ENCODE results near the gene CC2D2B.
"Not testable (repeated sequence)": the region's sequence is repeated elsewhere in the genome, so short reads cannot be mapped to it uniquely, and the experiment has no call there.

The CC2D2B gene

DNA sequence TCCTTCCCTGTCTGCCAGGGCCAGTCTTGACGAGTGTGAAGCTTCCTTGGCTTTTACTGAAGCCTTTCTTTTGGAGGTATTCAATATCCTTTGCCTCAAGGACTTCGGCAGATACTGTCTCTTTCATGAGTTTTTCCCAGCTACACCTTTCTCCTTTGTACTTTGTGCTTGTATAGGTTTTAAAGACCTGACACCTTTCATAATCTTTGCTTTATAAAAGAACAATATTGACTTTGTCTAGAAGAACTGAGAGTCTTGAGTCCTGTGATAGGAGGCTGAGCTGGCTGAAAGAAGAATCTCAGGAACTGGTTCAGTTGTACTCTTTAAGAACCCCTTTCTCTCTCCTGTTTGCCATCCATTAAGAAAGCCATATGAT is 41.3 kb upstream of the CC2D2B start:
- TF ChIP-seq, protein P1, sequence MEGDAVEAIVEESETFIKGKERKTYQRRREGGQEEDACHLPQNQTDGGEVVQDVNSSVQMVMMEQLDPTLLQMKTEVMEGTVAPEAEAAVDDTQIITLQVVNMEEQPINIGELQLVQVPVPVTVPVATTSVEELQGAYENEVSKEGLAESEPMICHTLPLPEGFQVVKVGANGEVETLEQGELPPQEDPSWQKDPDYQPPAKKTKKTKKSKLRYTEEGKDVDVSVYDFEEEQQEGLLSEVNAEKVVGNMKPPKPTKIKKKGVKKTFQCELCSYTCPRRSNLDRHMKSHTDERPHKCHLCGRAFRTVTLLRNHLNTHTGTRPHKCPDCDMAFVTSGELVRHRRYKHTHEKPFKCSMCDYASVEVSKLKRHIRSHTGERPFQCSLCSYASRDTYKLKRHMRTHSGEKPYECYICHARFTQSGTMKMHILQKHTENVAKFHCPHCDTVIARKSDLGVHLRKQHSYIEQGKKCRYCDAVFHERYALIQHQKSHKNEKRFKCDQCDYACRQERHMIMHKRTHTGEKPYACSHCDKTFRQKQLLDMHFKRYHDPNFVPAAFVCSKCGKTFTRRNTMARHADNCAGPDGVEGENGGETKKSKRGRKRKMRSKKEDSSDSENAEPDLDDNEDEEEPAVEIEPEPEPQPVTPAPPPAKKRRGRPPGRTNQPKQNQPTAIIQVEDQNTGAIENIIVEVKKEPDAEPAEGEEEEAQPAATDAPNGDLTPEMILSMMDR (IDR thresholded peaks at IDR 0.05), result no peak
- DNase-seq (ENCODE audit: low spot score), result no peak
- no peak overlapping the region for H3K27ac ChIP-seq
- no peak overlapping the region for H3K4me3 ChIP-seq

DNA sequence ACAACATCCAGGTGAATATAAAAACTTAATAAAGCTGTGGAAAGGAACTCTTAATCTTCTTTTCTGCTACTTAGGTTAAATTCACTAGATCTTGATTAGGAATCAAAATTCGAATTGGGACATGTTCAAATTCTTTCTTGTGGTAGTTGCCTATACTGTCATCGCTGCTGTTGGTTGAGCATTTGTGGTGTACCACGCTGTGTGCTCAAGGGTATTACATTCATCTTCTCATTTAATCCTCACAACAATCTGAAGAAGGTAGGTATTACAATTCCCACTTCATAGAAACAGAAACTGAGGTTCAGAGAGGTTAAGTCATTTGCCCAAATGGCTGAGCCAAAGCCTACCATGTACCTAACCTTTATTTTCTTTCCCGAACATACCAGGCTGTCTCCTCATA is 39.9 kb upstream of the CC2D2B start:
- no peak overlapping the region for H3K4me3 ChIP-seq
- no peak for DNase-seq (ENCODE audit: low spot score)
- TF ChIP-seq, protein P1 (IDR thresholded peaks at IDR 0.05), result no peak
- H3K27ac ChIP-seq, result no peak overlapping the region

DNA sequence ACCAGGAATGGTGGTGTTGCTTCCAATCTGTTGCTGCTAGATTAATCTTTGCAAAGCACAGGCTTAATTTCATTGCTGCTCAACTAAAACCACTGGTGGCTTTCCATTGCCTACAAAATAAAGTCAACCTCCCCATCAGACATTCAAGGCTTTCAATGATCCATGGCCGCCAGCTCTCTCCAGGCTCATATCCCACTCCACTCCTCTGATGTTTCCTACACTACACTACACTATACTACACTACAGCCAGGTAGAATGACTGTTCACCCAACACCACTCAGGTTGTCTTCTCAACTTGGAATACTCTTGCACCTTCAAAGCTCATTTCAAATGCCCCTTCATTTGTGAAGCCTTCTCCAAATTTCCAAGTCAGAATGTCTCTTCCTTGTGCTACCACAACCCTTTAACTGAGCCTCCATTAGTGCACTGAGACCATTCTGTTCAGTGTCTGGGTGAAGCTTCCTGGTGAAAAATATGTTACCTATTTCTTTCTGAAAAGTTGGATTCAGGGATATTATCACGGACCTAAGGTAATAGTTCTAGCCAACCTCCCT is 35.5 kb upstream of the CC2D2B start:
- TF ChIP-seq, protein P1 (IDR thresholded peaks at IDR 0.05), result no peak
- Histone ChIP-seq H3K4me3 (no peak overlapping the region), H3K27ac (no peak overlapping the region)
- no peak for DNase-seq (ENCODE audit: low spot score)

DNA sequence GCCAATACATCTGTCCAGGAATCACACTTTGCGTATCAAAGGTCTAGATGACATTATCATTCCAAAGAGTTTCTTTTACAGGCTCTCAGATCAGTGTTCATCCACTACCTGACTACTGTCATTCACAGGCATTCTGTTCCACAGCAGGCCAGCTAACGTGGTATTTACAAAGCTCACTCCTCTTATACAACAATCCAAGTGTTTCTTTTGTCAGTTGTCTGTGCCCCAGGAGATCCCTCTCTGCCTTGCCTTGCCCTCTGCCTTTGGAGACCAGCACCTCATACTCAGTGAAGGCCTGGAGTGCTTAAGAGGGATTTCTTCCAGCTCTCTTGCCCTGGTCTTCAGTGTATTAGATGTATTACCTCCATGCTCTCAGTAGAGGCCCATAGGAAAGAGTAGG is 34.6 kb upstream of the CC2D2B start:
- TF ChIP-seq, protein P1 (IDR thresholded peaks at IDR 0.05), result no peak
- H3K27ac ChIP-seq, result no peak overlapping the region
- DNase-seq (ENCODE audit: low spot score), result no peak
- H3K4me3 ChIP-seq, result no peak overlapping the region

DNA sequence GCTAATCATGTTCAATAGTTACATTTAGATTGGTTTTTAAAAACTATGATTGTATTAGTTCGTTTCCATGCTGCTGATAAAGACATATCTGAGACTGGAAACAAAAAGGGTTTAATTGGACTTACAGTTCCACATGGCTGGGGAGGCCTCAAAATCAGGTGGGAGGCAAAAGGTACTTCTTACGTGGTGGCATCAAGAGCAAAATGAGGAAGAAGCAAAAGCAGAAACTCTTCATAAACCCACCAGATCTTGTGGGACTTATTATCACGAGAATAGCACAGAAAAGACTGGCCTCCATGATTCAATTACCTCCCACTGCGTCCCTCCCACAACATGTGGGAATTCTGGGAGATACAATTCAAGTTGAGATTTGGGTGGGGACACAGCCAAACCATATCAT is 34.1 kb upstream of the CC2D2B start:
- H3K4me3 ChIP-seq, result no peak overlapping the region
- TF ChIP-seq, protein P1 (IDR thresholded peaks at IDR 0.05), result no peak
- DNase-seq (ENCODE audit: low spot score), result no peak
- H3K27ac ChIP-seq, result no peak overlapping the region

DNA sequence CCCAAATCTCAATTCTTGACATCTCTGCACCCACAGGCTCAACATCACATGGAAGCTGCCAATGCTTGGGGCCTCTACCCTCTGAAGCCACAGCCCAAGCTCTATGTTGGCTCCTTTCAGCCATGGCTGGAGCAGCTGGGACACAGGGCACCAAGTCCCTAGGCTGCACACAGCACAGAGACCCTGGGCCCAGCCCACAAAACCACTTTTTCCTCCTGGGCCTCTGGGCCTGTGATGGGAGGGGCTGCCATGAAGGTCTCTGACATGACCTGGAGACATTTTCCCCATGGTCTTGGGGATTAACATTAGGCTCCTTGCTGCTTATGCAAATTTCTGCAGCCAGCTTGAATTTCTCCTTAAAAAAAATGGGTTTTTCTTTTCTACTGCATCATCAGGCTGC is 33.0 kb upstream of the CC2D2B start:
- not testable (repeated sequence) for H3K4me3 ChIP-seq; DNase-seq (ENCODE audit: low spot score); H3K27ac ChIP-seq

DNA sequence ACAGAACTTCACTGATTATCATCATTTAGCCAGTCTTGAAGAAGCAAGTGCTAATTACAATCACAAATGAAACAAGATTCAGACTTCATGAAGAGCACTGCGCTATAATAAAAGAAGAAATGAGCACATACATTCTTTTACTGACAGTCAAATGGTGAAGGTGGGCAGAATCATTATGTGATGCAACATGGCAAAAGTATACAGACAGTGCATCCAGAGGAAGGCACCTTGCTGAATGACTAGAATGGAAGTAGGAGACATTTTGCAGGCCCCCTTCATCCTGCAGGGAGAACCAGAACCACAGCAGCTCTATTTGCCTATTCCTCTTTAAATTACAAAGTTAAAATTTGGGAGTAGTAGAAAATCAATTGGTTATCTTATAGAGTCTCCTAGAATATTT is 31.0 kb upstream of the CC2D2B start:
- no peak for DNase-seq (ENCODE audit: low spot score)
- TF ChIP-seq, protein P1 (IDR thresholded peaks at IDR 0.05), result no peak
- Histone ChIP-seq H3K27ac (no peak overlapping the region), H3K4me3 (no peak overlapping the region)

DNA sequence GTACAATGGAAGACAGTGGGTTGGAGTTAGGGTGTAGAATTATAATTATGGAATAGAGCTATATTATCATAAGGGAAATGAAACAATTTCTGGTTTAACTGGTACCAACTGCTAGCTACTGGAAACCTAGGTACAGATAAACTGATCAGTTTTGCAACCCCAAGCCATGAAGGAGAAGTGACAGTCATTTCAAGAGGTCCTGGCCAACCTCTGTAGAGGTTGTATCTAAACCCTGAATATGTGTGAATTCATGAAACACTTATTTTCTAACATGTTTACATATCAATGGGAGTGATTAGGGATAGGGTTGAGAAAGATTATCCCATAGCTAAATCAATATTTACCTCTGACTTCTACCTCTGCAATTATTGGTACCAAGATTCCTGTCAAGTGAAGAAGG is 29.9 kb upstream of the CC2D2B start:
- TF ChIP-seq, protein P1 (IDR thresholded peaks at IDR 0.05), result no peak
- H3K27ac ChIP-seq, result no peak overlapping the region

More for the DNA sequence above, 29.9 kb upstream of the CC2D2B start:
- H3K4me3 ChIP-seq, result no peak overlapping the region
- DNase-seq (ENCODE audit: low spot score), result no peak
